HG03354 (cell line): ENCODE data around the gene FAM32A.

Source experiments
- ATAC-seq: cut with Tn5 transposase; IDR thresholded peaks from one replicate; pipeline ENCODE4 v1.9.1; 2021; ENCODE audit warnings: mild to moderate bottlenecking; ENCODE audit not compliant: unreplicated experiment, poor library complexity, severe bottlenecking

FAM32A gene

GRCh38 chr19:16218851-16219250 is 33.6 kb downstream of the FAM32A start:
- ATAC-seq = no peak

- no peak for ATAC-seq
These were observed 37.6 kb downstream of the FAM32A start for GRCh38 chr19:16222806-16223205.

DNA sequence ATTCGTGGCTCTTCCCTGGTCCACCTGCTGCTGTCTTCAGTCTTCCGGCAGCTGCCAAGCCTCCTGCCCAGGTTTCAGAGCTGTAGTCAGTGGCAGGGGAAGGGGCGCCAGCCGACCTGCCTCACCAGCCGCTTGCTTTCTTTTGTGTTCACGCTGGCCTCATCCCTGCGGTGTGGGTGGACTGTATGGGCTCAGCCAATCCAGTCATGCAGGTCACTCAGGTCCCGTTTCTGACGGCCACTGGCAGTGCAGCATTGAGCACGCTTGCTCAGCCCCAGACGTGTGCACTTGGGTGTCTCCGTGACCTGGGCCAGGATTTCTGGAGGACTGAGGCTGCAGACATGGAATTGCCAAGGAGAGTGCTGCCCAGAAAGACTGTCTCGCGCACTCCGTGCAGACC is 38.5 kb downstream of the FAM32A start:
- no peak for ATAC-seq

DNA sequence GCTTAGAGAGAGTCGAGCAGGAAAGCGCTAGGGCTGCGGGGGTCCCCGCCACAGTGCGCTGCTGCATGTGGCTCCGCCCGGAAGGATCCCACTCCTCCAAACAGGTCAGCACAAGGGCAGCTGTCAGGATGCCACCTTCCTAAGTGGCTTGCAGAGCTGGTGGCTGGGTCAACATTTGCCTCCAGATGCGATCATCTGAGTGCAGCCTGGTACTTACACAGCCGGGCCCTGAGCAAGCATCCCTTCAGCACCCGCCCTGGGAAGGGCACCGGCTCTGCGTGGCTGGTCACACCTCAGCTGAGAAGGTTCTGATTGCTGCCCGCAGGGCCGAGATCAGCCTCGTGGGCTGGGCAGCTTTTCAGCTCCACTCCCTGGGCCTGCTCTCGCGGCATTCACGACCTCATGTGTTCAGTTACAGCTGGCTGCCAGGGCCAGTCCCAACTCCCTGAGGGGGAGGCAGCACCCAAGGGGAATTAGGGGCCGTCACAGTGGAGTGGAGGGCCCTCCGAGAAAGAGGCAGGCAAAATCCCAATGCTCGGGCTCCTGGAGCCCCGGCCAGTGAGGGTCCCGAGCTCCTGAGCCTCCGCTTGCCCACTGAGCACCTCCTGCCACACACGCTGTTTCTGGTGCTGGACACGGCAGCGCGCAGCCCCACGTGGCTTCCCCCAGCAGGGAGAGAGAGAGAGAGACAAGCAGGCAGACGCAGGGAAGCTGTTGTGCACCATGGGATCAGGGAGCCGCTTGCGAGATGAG is 39.3 kb downstream of the FAM32A start:
- no peak for ATAC-seq

DNA sequence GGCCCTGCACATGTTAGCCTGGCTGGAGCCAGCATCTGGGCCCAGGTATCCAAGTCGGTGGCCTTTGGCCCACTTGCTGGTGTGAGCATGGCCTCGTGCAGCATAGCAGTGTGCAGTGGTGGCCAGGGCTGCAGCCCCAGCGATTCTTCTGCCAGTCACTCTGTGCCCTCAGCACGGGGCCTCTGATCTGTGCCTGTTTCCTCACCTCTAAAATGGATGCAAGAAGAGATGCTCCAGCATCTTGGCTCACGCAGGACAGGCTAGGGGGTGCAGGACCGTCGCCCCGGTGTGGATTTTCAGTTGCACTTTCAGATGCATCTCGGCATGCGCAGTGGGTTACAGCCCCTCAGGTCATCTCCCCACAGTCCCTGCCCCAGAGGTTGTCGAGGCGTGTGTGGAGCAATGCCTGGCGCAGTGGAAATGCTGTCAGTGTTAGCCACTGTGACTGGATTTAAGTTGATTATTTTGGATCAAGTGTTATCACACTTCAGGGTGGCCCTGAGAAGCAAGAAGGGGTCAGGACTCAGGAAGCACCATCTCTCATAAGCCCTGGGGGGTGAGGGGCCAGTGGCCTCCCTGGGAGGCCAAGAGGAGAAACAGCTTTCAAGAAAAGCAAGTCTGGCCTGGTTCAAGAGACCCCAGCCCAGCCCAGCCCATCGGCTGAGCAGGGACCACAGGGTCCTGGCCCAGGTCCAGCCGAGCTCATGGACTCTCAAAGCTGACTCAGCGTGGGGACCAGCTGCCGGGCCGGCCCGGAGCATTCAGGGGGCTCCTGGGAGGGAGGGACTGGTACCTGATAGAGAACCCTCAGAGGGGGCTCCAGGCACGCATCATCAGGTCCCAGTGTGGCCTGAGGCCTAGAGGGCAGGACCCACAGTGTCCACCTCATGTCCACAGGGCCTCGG is 40.3 kb downstream of the FAM32A start:
- no peak for ATAC-seq

DNA sequence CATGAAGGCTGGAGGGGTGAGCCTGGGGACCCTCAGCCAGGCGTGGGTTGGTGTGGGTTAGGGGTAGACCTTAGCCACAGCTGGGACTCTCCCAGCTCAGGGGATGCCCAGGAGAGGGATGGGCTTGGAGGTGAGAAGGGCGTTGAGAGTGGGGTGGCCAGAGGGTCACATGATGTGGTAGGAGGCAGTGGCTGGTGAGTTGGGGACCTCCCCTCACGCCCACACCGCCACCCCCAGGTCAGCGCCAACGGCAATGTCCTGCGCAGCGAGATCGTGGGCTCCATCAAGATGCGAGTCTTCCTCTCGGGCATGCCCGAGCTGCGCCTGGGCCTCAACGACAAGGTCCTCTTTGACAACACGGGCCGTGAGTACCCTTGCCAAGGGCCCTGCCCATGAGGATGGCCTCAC is 41.0 kb downstream of the FAM32A start:
- no peak for ATAC-seq

GRCh38 chr19:16226878-16227836 is 41.9 kb downstream of the FAM32A start:
- ATAC-seq = no peak

- no peak for ATAC-seq
These were observed 42.8 kb downstream of the FAM32A start for GRCh38 chr19:16227837-16228636.

DNA sequence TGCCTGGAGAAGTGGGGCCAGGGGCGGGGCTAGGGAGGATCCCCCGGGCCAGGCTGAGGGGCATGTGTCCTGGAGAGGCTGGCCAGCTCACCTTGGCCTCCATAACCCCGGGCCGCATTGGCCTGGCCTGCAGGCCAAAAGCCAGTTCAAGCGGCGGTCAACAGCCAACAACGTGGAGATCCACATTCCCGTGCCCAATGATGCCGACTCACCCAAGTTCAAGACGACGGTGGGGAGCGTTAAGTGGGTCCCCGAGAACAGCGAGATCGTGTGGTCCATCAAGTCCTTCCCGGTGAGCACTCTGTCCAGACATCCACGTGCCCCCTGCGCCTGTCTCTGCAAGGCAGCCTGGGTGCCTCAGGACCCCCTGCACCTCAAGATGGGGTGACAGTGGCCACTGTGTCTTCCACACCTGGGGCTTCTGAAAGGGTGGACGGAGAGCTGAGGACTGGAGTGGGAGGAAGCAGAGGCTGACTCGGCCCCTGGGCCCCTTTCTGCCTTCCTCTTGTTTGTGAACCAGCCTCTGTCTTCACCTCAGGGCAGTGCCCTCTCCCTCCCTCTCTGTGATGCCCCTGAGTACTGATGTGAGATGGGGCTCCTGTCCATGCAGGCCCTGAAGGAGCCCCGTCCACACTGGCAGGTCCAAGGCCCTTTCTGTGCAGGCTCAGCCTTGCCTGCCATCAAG is 43.6 kb downstream of the FAM32A start:
- ATAC-seq = no peak

DNA sequence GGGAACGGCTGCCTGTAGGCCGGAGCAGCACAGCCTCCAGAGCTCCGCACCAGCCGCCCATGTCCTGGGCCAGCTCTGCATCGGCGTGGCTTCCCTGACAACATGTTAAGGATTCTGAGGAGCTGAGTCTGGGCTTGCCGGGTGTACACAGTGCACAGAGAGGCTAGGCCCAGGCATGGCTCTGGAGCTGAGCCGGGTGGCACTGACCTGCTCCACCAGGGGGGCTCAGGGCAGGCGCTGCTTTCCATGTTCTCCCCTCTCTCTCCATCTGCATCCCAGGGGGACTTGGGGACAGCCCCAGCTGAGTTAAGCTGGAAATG is 44.1 kb downstream of the FAM32A start:
- ATAC-seq = no peak

DNA sequence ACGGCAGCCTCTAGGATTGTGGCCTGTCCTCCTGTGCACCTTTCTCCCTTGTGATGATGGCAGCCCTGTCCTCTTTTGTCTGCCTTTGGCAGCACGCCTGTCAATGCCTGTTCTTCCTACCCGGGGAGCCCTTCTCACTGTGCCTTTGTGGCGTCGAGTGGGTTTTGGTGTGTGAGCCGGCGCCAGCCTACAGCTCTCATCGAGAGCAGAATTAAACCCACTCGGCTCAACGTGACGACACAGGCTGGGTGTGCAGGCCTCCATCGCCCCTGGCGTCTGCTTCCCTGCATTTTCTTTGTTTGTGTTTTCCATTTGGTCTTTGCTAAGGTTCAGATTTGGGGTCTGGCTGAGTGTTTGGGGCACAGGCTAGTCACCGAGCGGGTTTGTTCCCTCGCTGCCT is 46.9 kb downstream of the FAM32A start:
- ATAC-seq = no peak

DNA sequence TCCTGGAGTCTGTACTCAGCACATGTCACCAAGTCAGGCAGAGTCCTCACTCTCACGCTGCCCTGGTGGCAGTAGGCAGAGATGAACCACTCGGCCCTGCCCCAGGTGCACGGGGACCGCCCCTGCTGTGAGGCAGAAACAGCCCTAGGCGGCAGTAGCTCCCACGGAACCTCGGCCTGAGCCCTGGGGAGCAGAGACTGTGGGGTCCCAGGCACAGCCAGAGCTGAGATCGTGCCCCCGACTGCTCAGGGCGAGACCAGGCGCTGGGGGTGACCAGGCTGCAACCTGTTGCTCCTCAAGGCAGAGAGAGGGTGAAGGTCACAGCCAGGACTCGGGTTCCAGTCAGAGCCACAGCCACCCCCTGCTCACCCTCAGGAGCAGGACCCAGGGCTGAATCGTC is 47.4 kb downstream of the FAM32A start:
- no peak for ATAC-seq

- ATAC-seq = no peak
These were observed 48.0 kb downstream of the FAM32A start for GRCh38 chr19:16233081-16233776.

DNA sequence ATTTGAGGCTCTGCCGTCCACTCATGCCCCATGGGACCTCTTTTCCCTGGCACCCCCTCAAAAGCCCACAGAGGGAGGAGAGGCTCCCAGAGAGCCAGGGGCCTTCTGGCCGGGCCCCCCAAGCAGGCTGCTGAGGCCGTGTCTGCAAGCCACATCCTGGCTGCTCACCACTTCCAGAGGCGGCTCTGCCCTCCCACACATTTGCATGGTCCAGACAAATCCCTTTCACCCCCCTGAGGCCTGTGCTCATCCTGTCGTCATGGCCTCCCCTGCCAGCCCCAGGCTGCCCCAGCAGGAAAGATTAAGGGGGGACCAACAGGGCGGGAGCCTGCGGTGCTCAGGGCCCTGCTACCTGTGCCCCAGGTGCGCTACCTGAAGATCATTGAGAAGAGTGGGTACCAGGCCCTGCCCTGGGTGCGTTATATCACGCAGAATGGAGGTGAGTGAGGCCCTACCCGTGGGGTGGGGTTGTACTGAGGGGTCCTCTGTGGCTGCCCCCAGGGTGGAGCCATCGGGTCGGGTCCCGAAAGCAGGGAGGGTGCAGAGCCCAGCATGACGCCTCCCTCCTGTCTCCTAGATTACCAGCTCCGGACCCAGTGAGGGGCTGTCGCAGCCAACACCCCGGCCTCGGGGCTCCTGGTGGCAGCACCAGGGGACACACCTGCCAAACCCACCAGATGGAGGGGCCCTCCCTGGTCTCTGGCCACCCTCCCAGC is 48.8 kb downstream of the FAM32A start:
- ATAC-seq = no peak

- no peak for ATAC-seq
These were observed 49.6 kb downstream of the FAM32A start for GRCh38 chr19:16234552-16235445.

GRCh38 chr19:16235811-16236652 is 50.8 kb downstream of the FAM32A start:
- ATAC-seq = no peak
